Measurements from ENCODE around the gene SKIC8.

Gene SKIC8

GRCh38 chr15:78299101-78299930, at the start of gene SKIC8:
Gene SKIC8 (minus strand): TSS chr15:78299609. CDS start chr15:78295686, 3,923 bp downstream.
- peak; percentile 89 for FAIRE-seq
- peak; percentile 91 for DNase-seq (ENCODE audit: insufficient read length, low spot score)

GRCh38 chr15:78347586-78348543, 48.5 kb upstream of the SKIC8 start:
- FAIRE-seq = no peak
- DNase-seq (ENCODE audit: insufficient read length, low spot score) = no peak

GRCh38 chr15:78345396-78346125, 46.2 kb upstream of the SKIC8 start:
- FAIRE-seq (no peak), DNase-seq (ENCODE audit: insufficient read length, low spot score) (no peak)

GRCh38 chr15:78343276-78344060, 44.1 kb upstream of the SKIC8 start:
- FAIRE-seq (no peak), DNase-seq (ENCODE audit: insufficient read length, low spot score) (no peak)

- FAIRE-seq = no peak
- no peak for DNase-seq (ENCODE audit: insufficient read length, low spot score)
These were observed 42.6 kb upstream of the SKIC8 start for GRCh38 chr15:78342021-78342420.

- no peak for DNase-seq (ENCODE audit: insufficient read length, low spot score)
- FAIRE-seq = no peak
These were observed 41.9 kb upstream of the SKIC8 start for GRCh38 chr15:78341057-78341987.

GRCh38 chr15:78340231-78341056, 41.0 kb upstream of the SKIC8 start, which contains the start of gene CRABP1:
Gene CRABP1 (plus strand): TSS chr15:78340353. CDS start chr15:78340429, 76 bp downstream.
- FAIRE-seq (no peak), DNase-seq (ENCODE audit: insufficient read length, low spot score) (no peak)

GRCh38 chr15:78339559-78339958, 40.1 kb upstream of the SKIC8 start:
- DNase-seq (ENCODE audit: insufficient read length, low spot score) (no peak), FAIRE-seq (no peak)

- FAIRE-seq (no peak), DNase-seq (ENCODE audit: insufficient read length, low spot score) (no peak)
These were observed 39.4 kb upstream of the SKIC8 start for GRCh38 chr15:78338781-78339180.

GRCh38 chr15:78335985-78336384, 36.6 kb upstream of the SKIC8 start:
- no peak for DNase-seq (ENCODE audit: insufficient read length, low spot score)
- FAIRE-seq = no peak

GRCh38 chr15:78334845-78335244, 35.4 kb upstream of the SKIC8 start:
- FAIRE-seq (no peak), DNase-seq (ENCODE audit: insufficient read length, low spot score) (no peak)

GRCh38 chr15:78329625-78330024, 30.2 kb upstream of the SKIC8 start:
- FAIRE-seq = no peak
- no peak for DNase-seq (ENCODE audit: insufficient read length, low spot score)

- DNase-seq (ENCODE audit: insufficient read length, low spot score) (no peak), FAIRE-seq (no peak)
These were observed 28.1 kb upstream of the SKIC8 start for GRCh38 chr15:78327466-78327865.

- no peak for FAIRE-seq
- DNase-seq (ENCODE audit: insufficient read length, low spot score) = no peak
These were observed 25.9 kb upstream of the SKIC8 start for GRCh38 chr15:78325092-78325843.

GRCh38 chr15:78324144-78324543, 24.7 kb upstream of the SKIC8 start:
- DNase-seq (ENCODE audit: insufficient read length, low spot score) = no peak
- no peak for FAIRE-seq

GRCh38 chr15:78323693-78324092, 24.3 kb upstream of the SKIC8 start:
- DNase-seq (ENCODE audit: insufficient read length, low spot score) (no peak), FAIRE-seq (no peak)
